HG02852 (cell line): ENCODE measurements around the gene WASF3.

Experiments
- ATAC-seq: cut with Tn5 transposase; IDR thresholded peaks from one replicate; pipeline ENCODE4 v1.9.1; 2021; ENCODE audit warnings: mild to moderate bottlenecking, moderate library complexity; ENCODE audit not compliant: unreplicated experiment

Gene WASF3

GRCh38 chr13:26541678-26542568 lies 15.6 kb upstream of the WASF3 start:
- no peak for ATAC-seq

- ATAC-seq, result no peak
These were observed 12.8 kb upstream of the WASF3 start for GRCh38 chr13:26544707-26545106.

GRCh38 chr13:26548205-26548765 lies 9.2 kb upstream of the WASF3 start:
- ATAC-seq, result no peak

- no peak for ATAC-seq
These were observed 7.8 kb upstream of the WASF3 start for GRCh38 chr13:26549713-26550112.

GRCh38 chr13:26551255-26551860 lies 6.1 kb upstream of the WASF3 start:
- ATAC-seq, result no peak

- ATAC-seq, result no peak
These were observed 2.1 kb upstream of the WASF3 start for GRCh38 chr13:26555413-26555812.

- no peak for ATAC-seq
These were observed 461 bp upstream of the WASF3 start for GRCh38 chr13:26557051-26557392.

GRCh38 chr13:26558074-26558805 lies 757 bp downstream of the WASF3 start:
- no peak for ATAC-seq

GRCh38 chr13:26558987-26559386 lies 1.5 kb downstream of the WASF3 start:
- ATAC-seq, result no peak

GRCh38 chr13:26560456-26560855 lies 3.0 kb downstream of the WASF3 start:
- ATAC-seq, result no peak

- ATAC-seq, result no peak
These were observed 3.6 kb downstream of the WASF3 start for GRCh38 chr13:26561067-26561466.

GRCh38 chr13:26561651-26562511 lies 4.4 kb downstream of the WASF3 start:
- no peak for ATAC-seq

- ATAC-seq, result no peak
These were observed 5.0 kb downstream of the WASF3 start for GRCh38 chr13:26562512-26562890.

- ATAC-seq, result no peak
These were observed 6.2 kb downstream of the WASF3 start for GRCh38 chr13:26563713-26564112.

- no peak for ATAC-seq
These were observed 10.8 kb downstream of the WASF3 start for GRCh38 chr13:26568132-26568815.

- ATAC-seq, result no peak
These were observed 14.0 kb downstream of the WASF3 start for GRCh38 chr13:26571518-26571917.

- ATAC-seq, result no peak
These were observed 17.8 kb downstream of the WASF3 start for GRCh38 chr13:26575244-26575643.

- no peak for ATAC-seq
These were observed 22.1 kb downstream of the WASF3 start for GRCh38 chr13:26579580-26579979.

GRCh38 chr13:26583662-26584061 lies 26.2 kb downstream of the WASF3 start:
- ATAC-seq, result no peak

GRCh38 chr13:26584713-26585112 lies 27.2 kb downstream of the WASF3 start:
- no peak for ATAC-seq
